A549 treated with CORT108297 at 1 μM for 4 hours (cell line): ENCODE data around the gene CTNNA3. TPM values are rescaled to one million over a fixed set of nuclear protein-coding genes. Genes with fewer than 3 reads are reported as not detected.

Source experiments
- total RNA-seq: library from RNA; stranded (reverse); fragments of 200-300 nt; extraction: Qiagen RNA extraction; gene quantifications from 5 replicates; pipeline ENCODE4 v1.2.3, GENCODE V29; 2022

CTNNA3 gene
- not detected in 5 replicates for total RNA-seq

DNA sequence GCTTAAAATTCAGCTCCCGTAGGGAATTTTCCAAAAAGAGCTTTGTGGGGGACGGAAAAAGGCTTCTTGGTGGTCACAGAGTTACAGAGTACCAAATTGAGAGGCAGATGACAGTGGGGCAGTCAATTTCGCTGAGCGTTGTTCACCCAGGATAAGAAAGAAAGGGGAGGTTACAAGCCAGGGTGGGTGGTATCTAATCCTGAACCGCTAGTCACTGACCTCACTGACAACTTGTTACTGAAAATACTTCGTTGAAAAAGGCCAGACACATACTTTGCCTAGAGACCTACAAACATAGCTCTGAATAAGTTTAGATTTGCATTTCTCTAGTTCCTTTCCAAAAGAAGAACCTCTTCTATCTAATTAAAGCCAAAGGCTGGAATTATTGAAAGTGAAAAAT lies at the start of gene CTNNA3:
Gene CTNNA3, minus strand, starts transcription at position 167 of the 400 bp plus-strand sequence.

GRCh38 chr10:66925896-66926715 lies 769.9 kb downstream of the CTNNA3 start, which contains the start of gene LRRTM3:
Gene LRRTM3 (plus strand): TSS chr10:66926036.

Other genes starting within 250 kb of the CTNNA3 start
- 55.1 to 79.5 TPM (median 64.3 TPM) in 5 replicates for gene DNAJC12, start 142.0 kb upstream of the CTNNA3 start, total RNA-seq
- gene SIRT1, start 188.5 kb upstream of the CTNNA3 start, total RNA-seq, result 22.2 to 32.7 TPM (median 24.5 TPM) in 5 replicates